ENCODE measurements around the gene SLC38A8.

Gene SLC38A8

DNA sequence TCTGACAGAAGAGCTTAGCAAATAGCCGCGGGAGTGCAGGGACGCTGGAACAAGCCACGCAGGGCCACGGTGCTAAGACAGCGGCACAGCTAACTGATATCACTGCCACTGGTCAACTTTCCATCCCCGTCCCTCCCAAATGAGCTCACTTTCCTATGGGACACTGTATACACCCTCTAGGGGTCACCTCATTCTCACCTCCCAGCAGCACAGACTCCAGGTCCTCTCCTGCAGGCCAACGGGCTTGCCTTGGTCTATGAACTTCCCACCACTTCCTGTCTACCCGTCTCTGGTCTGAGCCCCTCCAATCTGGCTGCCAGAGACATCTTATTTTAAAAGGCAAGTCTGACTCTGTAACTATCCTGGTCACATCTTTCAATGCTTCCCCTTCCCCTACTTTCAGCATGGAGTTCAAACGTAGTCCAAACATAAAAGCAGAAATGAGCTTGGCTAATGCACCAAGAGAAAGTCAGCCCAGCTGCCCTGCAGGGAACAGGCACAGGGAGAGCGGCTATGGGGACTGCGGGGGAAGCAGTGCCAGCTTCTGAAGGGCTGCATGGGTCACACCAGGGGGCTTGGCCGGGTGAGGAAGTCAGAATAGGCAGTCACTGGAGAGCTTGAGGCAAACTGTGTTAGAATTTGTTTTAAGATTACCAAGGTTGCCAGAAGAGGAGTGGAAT is 26.3 kb upstream of the SLC38A8 start:
- no peak for DNase-seq (ENCODE audit: low read depth)

DNA sequence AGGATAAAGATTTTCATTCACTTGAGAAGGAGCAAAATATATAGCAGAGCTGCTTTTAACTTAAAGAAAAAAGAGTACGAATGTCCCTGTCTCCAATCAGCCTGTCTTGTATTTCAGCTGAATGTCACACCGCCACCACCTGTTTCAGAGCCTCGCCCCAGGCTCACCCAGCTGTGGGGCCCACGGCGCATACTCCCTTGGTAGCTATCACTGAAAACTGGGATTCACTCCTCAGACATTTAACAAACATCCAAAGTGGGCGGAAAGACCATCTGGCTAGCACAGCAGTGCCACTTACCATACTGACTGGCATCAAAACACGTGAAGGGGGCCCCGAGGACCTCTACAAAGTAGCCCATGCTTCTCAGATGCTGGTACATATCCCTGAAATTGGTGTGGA is 25.4 kb upstream of the SLC38A8 start:
- DNase-seq (ENCODE audit: low read depth) = no peak

DNA sequence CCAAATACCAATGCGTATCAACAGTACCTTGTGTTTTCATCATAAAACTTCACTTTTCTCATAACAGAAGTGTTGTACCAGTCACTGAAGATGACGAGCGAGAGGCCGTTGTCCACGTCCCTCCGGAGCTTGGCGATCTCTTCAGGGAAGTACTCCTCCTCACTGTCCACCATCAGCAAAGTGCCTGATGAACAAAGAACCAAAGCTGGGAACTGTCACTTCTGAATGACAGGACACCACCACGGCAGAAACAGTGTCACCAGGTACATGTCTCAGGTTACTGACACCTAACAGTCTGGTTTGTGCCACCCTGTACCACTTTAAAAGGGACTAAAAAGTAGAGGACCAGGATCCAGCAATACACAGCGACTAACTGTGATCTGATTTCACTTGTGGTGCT is 25.0 kb upstream of the SLC38A8 start:
- no peak for DNase-seq (ENCODE audit: low read depth)

DNA sequence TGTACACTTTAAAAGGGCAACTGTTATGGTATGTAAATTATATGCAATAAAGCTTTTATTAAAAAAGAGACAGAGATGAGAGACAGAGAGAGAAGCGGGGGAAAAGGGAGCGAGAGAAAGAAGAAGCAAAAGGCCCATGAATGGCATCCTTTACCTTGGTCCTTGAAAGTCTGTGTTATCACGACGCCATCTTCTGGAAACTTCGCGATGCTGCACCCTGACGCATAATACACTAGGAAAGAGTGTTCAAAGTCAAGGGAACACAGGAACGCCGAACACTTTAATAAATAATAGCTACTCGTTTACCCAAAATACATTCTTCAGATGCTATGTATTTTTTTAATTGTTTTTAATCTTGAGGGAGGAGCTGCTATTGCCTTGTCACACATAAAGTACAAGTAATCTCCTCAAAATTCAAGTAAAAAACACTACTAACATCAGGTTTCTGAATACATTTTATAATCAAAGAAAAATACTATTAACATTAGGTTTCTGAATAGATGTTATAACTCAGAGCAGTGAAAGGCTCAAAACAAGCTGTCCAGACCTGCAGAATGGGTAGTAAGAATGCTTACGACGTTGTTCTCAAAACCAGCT is 23.0 kb upstream of the SLC38A8 start:
- DNase-seq (ENCODE audit: low read depth) = no peak

DNA sequence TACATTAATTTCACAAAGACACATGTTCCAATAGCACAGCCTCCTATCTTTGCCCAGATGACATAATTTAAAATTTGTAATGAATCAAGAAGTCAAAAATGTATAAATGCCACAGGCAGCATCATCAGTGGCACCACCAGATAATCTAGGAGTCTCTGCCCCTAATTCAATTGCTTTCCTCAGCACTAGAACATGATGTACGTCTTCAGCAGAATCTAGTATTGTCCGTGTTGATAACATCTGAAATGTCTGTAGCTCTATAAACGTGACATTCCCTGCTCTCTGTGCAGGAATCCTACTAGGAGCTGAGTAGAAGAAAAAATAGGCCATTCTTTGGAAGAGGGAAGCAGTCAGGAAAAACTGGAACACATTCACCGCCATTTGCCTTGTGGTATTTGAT is 21.4 kb upstream of the SLC38A8 start:
- no peak for DNase-seq (ENCODE audit: low read depth)

GRCh38 chr16:84062734-84063640 is 20.4 kb upstream of the SLC38A8 start:
- peak; percentile 40 for DNase-seq (ENCODE audit: low read depth)

GRCh38 chr16:84061236-84061819 is 18.7 kb upstream of the SLC38A8 start:
- DNase-seq (ENCODE audit: low read depth) = no peak

GRCh38 chr16:84059946-84060901 is 17.6 kb upstream of the SLC38A8 start:
- no peak for DNase-seq (ENCODE audit: low read depth)

DNA sequence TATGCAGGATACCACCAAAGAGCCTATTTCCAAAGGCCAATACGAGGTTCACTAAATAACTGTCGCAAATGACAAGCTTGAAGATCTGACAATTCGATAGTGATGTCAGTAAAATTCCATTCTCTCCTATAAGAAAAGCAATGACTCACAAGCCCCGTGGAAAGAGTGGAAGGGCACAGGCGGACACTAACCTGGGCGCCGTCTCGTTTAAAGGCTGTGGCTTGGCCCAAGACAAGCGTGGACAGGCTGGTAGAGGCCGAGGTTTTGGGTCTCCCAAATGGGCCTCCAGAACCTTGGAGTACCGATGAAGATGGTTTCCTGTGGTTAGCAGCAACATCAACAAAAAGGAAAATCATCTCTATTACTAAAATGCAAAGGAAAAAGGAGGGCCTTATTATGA is 16.5 kb upstream of the SLC38A8 start:
- DNase-seq (ENCODE audit: low read depth) = no peak

DNA sequence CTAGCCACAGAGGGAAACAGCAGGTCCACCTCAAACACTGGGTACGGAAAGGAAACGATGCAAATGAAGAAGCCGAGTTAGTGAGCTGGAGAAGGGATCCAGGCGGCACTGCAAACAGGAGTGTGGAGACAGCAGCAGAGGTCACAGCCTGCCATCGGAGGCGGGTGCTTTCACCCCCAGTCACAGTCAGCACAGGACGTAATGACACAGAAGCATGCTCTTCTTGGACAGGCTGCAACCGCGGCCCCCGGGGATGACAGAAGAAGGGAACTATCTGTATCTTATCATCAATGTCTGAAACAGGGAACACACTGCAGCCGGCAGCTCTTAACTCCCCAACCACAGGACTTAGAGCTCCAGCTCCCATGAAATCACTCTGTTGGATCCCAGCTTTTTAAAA is 16.1 kb upstream of the SLC38A8 start:
- DNase-seq (ENCODE audit: low read depth) = no peak

- no peak for DNase-seq (ENCODE audit: low read depth)
These were observed 15.6 kb upstream of the SLC38A8 start for GRCh38 chr16:84058211-84058610.

DNA sequence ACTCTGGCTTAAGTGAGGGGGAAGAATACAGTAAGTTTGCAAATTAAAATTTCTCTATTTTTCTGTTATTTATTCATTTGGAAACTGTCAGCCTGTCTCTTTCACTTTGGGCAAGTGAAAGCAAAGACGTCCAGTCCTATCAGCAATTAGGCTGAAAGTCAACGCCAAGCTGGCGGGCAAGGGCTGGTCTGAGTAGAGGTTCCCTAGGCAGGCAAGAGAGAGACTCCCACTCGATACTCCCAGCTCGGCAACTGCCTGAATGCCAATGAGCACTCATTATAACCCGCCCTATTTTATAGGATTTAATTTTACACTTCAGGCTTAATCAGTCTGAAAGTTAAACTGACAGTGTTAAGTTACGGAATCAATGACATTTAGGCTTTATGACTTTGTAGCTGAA is 14.3 kb upstream of the SLC38A8 start:
- DNase-seq (ENCODE audit: low read depth) = no peak

GRCh38 chr16:84055801-84056634 is 13.4 kb upstream of the SLC38A8 start:
- DNase-seq (ENCODE audit: low read depth) = no peak

GRCh38 chr16:84055366-84055765 is 12.8 kb upstream of the SLC38A8 start:
- no peak for DNase-seq (ENCODE audit: low read depth)

DNA sequence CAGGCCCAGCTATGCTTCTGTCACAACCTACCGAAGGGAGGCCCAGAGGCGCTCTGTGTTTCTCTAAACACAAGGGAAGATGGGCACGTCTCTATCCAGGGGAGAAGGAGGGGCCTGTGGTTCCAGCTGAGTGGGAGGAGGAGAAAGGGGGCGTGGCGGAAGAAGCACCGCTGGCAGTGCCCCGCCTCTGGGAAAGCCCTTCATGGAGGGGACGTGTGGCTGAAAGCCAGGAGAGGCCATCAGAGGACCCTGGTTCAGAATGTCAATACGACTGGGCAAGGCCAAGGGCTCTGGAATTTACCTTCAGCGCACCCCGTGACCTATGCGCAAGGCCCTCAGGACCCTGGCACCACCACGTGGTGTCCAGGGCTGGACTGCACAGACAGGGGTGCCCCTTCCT is 12.3 kb upstream of the SLC38A8 start:
- DNase-seq (ENCODE audit: low read depth) = no peak

GRCh38 chr16:84054271-84054670 is 11.7 kb upstream of the SLC38A8 start:
- DNase-seq (ENCODE audit: low read depth) = no peak

DNA sequence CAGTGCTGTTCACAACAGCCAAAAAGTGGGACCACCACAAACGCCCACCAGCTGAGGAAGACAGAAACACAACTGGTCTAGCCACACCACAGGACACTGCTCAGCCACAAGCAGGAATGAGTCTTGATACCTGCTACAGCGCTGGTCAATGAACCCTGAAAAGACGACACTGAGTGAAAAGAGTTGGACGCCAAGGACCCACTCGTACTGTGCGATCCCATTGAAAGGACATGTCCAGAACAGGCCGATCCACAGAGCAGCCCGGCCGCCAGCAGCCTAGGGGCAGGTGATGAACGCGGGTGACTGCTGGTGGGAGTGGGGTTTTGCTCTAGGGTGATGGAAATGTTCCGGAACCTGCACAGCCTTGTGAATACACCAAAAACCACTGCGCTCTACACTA is 10.6 kb upstream of the SLC38A8 start:
- DNase-seq (ENCODE audit: low read depth) = no peak

DNA sequence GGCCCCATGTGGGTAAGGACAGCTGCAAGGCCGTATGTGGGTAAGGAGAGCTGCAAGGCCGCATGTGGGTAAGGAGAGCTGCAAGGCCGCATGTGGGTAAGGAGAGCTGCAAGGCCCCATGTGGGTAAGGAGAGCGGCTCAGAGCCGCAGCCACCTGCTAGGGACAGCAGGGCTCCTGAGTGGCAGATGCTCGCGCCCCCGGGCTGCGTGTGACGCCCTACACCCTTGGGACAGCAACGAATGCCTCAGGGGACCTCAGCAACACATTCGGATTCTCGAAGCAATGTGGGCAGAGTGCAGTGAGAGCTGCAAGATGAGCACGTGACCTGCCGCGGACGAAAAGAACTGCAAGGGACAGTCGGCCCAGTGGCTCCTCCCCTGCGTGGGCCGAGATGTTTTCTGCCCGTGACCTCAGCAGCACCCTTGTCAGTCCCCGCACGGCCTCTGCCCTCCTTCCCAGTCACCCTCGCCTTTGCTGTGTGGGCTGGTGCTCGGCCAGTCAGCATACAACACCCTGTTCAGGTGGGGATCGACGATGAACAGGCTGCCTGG is 9.6 kb upstream of the SLC38A8 start:
- DNase-seq (ENCODE audit: low read depth) = no peak

DNA sequence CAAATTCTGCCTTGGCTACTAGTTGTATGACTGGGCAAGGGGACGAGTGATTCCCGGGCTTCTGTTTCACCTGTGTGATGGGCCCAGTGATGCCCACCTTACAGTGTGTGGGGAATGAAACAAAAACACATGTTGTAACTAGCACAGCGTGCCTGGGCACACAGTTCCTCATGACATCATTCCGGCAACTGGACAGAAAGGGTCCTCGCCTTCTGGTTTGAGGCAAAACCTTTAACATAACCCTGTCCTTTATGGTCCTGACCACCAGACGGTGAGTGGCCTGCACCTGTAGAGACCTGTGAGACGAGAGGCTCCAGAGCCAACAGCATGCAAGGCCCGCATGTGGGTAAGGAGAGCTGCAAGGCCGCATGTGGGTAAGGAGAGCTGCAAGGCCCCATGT is 7.7 kb upstream of the SLC38A8 start:
- DNase-seq (ENCODE audit: low read depth) = no peak

DNA sequence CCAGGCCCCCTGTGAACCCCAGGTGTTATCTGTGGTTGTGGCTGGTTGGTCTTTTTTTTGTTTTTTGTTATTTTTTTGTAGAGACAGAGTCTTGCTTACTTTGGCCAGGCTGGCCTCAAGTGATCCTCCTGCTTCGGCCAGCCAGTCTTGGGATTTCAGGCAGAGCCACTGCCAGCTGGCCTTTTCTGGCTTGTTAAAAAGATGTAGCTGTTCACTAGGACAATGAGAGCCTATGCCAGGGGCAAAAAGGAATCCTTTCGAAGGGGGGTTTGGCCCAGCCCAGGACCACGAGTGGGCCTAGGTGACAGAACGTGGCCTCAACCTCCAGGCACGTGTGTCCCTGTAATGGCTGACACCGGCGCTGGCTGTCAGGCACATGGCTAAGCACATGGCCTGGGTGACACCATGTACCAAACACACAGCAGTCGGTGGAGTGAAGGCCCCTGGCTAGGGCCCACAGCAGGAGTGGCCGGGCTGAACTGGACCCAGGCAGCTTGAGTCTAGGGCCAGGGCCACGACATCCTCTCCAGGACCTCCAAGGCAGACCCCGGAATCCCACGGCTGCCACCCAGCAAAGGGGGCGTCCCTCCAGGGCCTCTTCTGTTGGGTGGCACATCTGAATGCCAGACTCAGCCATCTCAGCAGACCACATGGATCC is 6.9 kb upstream of the SLC38A8 start:
- no peak for DNase-seq (ENCODE audit: low read depth)

Measured in stimulated activated CD8-positive, alpha-beta memory T cell treated with anti-CD3 and anti-CD28 coated beads, Interleukin-12 subunit alpha, Interleukin-12 subunit beta, amount 100 ng/mL, for 1 hour (primary cell).